ENCODE results near the gene PADI1.

DNA sequence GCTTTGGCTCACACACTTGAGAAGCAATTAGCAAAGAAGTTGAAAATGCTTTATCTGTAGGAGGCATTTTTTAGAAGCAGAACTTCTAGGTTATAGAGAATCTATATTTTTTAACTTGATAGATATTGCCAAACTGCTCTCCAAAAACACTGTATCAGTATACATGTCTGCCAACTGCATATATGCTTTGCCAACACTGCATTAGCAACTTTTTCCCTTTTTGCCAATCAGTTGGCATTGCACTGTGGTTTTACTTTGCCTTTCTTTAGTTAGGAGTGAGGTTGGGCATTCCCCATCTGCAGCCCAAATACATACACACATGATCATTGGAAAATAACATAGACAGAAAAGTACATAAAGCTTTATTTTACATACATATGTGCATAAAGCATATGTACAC, 59.0 kb downstream of the PADI1 start:
- TF ChIP-seq SPI1 (IDR thresholded peaks at IDR 0.05; ENCODE audit: borderline replicate concordance, low read depth), result no peak
- TF ChIP-seq, protein P1, sequence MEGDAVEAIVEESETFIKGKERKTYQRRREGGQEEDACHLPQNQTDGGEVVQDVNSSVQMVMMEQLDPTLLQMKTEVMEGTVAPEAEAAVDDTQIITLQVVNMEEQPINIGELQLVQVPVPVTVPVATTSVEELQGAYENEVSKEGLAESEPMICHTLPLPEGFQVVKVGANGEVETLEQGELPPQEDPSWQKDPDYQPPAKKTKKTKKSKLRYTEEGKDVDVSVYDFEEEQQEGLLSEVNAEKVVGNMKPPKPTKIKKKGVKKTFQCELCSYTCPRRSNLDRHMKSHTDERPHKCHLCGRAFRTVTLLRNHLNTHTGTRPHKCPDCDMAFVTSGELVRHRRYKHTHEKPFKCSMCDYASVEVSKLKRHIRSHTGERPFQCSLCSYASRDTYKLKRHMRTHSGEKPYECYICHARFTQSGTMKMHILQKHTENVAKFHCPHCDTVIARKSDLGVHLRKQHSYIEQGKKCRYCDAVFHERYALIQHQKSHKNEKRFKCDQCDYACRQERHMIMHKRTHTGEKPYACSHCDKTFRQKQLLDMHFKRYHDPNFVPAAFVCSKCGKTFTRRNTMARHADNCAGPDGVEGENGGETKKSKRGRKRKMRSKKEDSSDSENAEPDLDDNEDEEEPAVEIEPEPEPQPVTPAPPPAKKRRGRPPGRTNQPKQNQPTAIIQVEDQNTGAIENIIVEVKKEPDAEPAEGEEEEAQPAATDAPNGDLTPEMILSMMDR (IDR thresholded peaks at IDR 0.05; ENCODE audit: insufficient read depth, low read length), result no peak
- TF ChIP-seq POLR2AphosphoS5 (IDR thresholded peaks at IDR 0.05; ENCODE audit: low read depth), result no peak
- TF ChIP-seq, protein P2, sequence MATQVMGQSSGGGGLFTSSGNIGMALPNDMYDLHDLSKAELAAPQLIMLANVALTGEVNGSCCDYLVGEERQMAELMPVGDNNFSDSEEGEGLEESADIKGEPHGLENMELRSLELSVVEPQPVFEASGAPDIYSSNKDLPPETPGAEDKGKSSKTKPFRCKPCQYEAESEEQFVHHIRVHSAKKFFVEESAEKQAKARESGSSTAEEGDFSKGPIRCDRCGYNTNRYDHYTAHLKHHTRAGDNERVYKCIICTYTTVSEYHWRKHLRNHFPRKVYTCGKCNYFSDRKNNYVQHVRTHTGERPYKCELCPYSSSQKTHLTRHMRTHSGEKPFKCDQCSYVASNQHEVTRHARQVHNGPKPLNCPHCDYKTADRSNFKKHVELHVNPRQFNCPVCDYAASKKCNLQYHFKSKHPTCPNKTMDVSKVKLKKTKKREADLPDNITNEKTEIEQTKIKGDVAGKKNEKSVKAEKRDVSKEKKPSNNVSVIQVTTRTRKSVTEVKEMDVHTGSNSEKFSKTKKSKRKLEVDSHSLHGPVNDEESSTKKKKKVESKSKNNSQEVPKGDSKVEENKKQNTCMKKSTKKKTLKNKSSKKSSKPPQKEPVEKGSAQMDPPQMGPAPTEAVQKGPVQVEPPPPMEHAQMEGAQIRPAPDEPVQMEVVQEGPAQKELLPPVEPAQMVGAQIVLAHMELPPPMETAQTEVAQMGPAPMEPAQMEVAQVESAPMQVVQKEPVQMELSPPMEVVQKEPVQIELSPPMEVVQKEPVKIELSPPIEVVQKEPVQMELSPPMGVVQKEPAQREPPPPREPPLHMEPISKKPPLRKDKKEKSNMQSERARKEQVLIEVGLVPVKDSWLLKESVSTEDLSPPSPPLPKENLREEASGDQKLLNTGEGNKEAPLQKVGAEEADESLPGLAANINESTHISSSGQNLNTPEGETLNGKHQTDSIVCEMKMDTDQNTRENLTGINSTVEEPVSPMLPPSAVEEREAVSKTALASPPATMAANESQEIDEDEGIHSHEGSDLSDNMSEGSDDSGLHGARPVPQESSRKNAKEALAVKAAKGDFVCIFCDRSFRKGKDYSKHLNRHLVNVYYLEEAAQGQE (IDR thresholded peaks at IDR 0.05; ENCODE audit: insufficient replicate concordance, low read depth), result no peak

All from HL-60 (cell line).